ENCODE measurements around the gene CNBP. TPM values are rescaled to one million over a fixed set of nuclear protein-coding genes. Genes with fewer than 3 reads are reported as not detected.
A peak's percentile ranks its signal among the peaks of the same experiment; 100 is the strongest.

Gene CNBP
- total RNA-seq, 2 donors from 2014 or later, result 253 to 276 TPM

- Mint-ChIP-seq H3K4me1 (peaks cover 44% of the 10 kb centered on the region), H3K27ac (peak overlapping the region; percentile 100), H3K36me3 (ENCODE audit: low read depth) (peaks cover 3% of the 10 kb centered on the region), H3K4me3 (peak overlapping the region; percentile 94), H3K27me3 (no peaks in the 10 kb centered on the region)
- peak; percentile 65 for ATAC-seq
- H3K9me3 ChIP-seq (ENCODE audit: control insufficient read depth, low read length, poor library complexity, severe bottlenecking), result no peaks in the 10 kb centered on the region
- peak; percentile 67 to 79 (median 74) for DNase-seq
These were observed 63.3 kb downstream of the CNBP start for GRCh38 chr3:129120254-129121004.

GRCh38 chr3:129119365-129120100, 64.2 kb downstream of the CNBP start:
- Mint-ChIP-seq H3K27ac (peak overlapping the region; percentile 100), H3K36me3 (ENCODE audit: low read depth) (peaks cover 3% of the 10 kb centered on the region), H3K27me3 (no peaks in the 10 kb centered on the region), H3K4me3 (peak overlapping the region; percentile 94), H3K4me1 (peaks cover 47% of the 10 kb centered on the region)
- ATAC-seq, result no peak
- no peak for DNase-seq
- no peaks in the 10 kb centered on the region for H3K9me3 ChIP-seq (ENCODE audit: control insufficient read depth, low read length, poor library complexity, severe bottlenecking)

GRCh38 chr3:129118745-129119144, 65.0 kb downstream of the CNBP start:
- Mint-ChIP-seq H3K4me3 (peak overlapping the region; percentile 94), H3K36me3 (ENCODE audit: low read depth) (peaks cover 3% of the 10 kb centered on the region), H3K27ac (peak overlapping the region; percentile 100), H3K27me3 (no peaks in the 10 kb centered on the region), H3K4me1 (peaks cover 51% of the 10 kb centered on the region)
- DNase-seq (peak in 2 of 3 donors; percentile 21 to 25), ATAC-seq (peak; percentile 63)
- H3K9me3 ChIP-seq (ENCODE audit: control insufficient read depth, low read length, poor library complexity, severe bottlenecking), result no peaks in the 10 kb centered on the region

Other genes starting within 250 kb of the CNBP start
- under 1 TPM; 0.15 to 0.37 TPM for gene CFAP92, start 189.8 kb downstream of the CNBP start, total RNA-seq
- gene EFCC1, start 182.6 kb downstream of the CNBP start, total RNA-seq, result under 1 TPM in 1 of 2 donors, not detected in 1; 0.12 TPM
- gene GP9, start 123.1 kb downstream of the CNBP start, total RNA-seq, result 10 to 100 TPM in 1 of 2 donors, 1 to 10 TPM in 1; 3.8 to 68.5 TPM
- gene RAB43, start 62.1 kb downstream of the CNBP start, total RNA-seq, result 10 to 100 TPM; 33.7 to 37.8 TPM
- gene ISY1, start 22.8 kb downstream of the CNBP start, total RNA-seq, result 10 to 100 TPM; 39.0 TPM
- gene COPG1, start 65.7 kb upstream of the CNBP start, total RNA-seq, result 100 to 1,000 TPM; 101 to 102 TPM
- 10 to 100 TPM; 48.2 to 55.3 TPM for gene HMCES, start 95.0 kb upstream of the CNBP start, total RNA-seq
- gene EFCAB12, start 244.7 kb upstream of the CNBP start, total RNA-seq, result 1 to 10 TPM; 2.3 to 5.2 TPM

Measured in T-helper 17 cell (primary cell).